Stomach (tissue), 9 donors: ENCODE data around the gene ARSJ. TPM values are rescaled to one million over a fixed set of nuclear protein-coding genes. Genes with fewer than 3 reads are reported as not detected.

Experiments
- DNase-seq, 2 donors: peaks; one replicate each; pipeline versions ENCODE4 v3.0.0 to v3.0.0-alpha.2; 2013 to 2019
- H3K27ac ChIP-seq, 5 donors: fragments of 200-600 bp in 4 of 5; sonication (generic) in 4 of 5; one replicate each; pipeline ENCODE4 v1.5.1; 2013 to 2019; ENCODE audit warnings: mild to moderate bottlenecking in 1 of 5, moderate library complexity in 1 of 5
- H3K27me3 ChIP-seq, 3 donors: fragments of 200-600 bp; sonication (generic); one replicate each; pipeline ENCODE4 v1.5.1; 2017 to 2019; ENCODE audit warnings: mixed run types in 1 of 3
- H3K36me3 ChIP-seq, 4 donors: fragments of 200-600 bp; sonication (generic); 1 replicate in 3 of 4; 2 replicates in 1 of 4; pipeline ENCODE4 v1.5.1; 2016 to 2019
- H3K4me1 ChIP-seq, 4 donors: fragments of 200-600 bp; sonication (generic); one replicate each; pipeline ENCODE4 v1.5.1; 2016 to 2019
- H3K4me3 ChIP-seq, 4 donors: fragments of 200-600 bp; sonication (generic) in 3 of 4; one replicate each; pipeline ENCODE4 v1.5.1; 2016 to 2019; ENCODE audit warnings: mild to moderate bottlenecking in 1 of 4
- H3K9me3 ChIP-seq, 4 donors: fragments of 200-600 bp; sonication (generic); one replicate each; pipeline ENCODE4 v1.5.1; 2016 to 2019
- CTCF ChIP-seq, 7 experiments: fragments of 450-650 bp in 4 of 7; fragments of 200-600 bp in 3 of 7; sonication (generic) in 3 of 7; IDR thresholded peaks; one replicate each; pipeline ENCODE4 v1.5.1; 2016 to 2019; ENCODE audit warnings: antibody characterized with exemption in 7 of 7, control low read depth in 2 of 7, mild to moderate bottlenecking in 1 of 7
- EP300 ChIP-seq: sonication (generic); formaldehyde crosslinking; IDR thresholded peaks from one replicate; pipeline ENCODE4 v1.6.1; 2017; ENCODE audit warnings: antibody characterized with exemption
- POLR2A ChIP-seq, 4 donors: fragments of 450-650 bp; IDR thresholded peaks; one replicate each; pipeline ENCODE4 v1.6.1; 2016; ENCODE audit warnings: antibody characterized with exemption in 4 of 4, control low read depth in 2 of 4, mild to moderate bottlenecking in 1 of 4, moderate library complexity in 1 of 4
- POLR2AphosphoS5 ChIP-seq, 3 donors: sonication (generic); formaldehyde crosslinking; IDR thresholded peaks; one replicate each; pipeline ENCODE4 v1.6.1; 2016; ENCODE audit warnings: antibody characterized with exemption in 3 of 3
- WGBS, 5 donors: extraction: QIAGEN DNeasy Blood & Tissue Kit in 3 of 5; methylation state at CpG; one replicate each; pipeline versions ENCODE4 v1.1.5 to v1.1.7; 2013 to 2018; 5-methylcytosine and 5-hydroxymethylcytosine counted together
- intact Hi-C: fragments of 100-400 bp; cut with DNase I; formaldehyde crosslinking; loops from one replicate; pipeline ENCODE4 v1.15.1; 2023; ENCODE audit warnings: low total_unique reads
- polyA plus RNA-seq, 3 donors: library from polyadenylated mRNA; stranded (reverse); fragments of 200-250 nt; gene quantifications; one replicate each; pipeline ENCODE4 v1.2.3, GENCODE V29; 2013
- total RNA-seq, 5 donors: library from RNA; depleted of rRNA; stranded (reverse); fragments of >200 nt; gene quantifications; one replicate each; pipeline versions ENCODE4 v1.1.0 to v1.2.3, GENCODE V29; 2014 to 2016
- donor health status: healthy with polysubstance abuse.
- donor health status: Bipolar disorder and iron deficiency.
- donor health status: healthy.

ARSJ gene
- total and polyA plus RNA-seq, 8 donors, result 0.92 to 23.3 (median 5.6) TPM

GRCh38 chr4:113874480-113874879 is 105.0 kb downstream of the ARSJ start:
- no peak for TF ChIP-seq CTCF (IDR thresholded peaks at IDR 0.05)
- no peak for TF ChIP-seq POLR2AphosphoS5 (IDR thresholded peaks at IDR 0.05)
- no peak for TF ChIP-seq POLR2A (IDR thresholded peaks at IDR 0.05)
- no peak for TF ChIP-seq EP300
- Histone ChIP-seq H3K27me3 (no peaks in the 10 kb centered on the region), H3K9me3 (no peaks in the 10 kb centered on the region), H3K36me3 (no peaks in the 10 kb centered on the region), H3K4me1 (no peaks in the 10 kb centered on the region), H3K27ac (no peak overlapping the region), H3K4me3 (no peak overlapping the region)
- no peak for DNase-seq
- intact Hi-C loops, result no loop called here
- WGBS, 5 donors, result 87 to 100% (median 91%) methylated on average over 1 of the region's 1 CpG

GRCh38 chr4:113873508-113873907 is 105.9 kb downstream of the ARSJ start:
- TF ChIP-seq POLR2A (IDR thresholded peaks at IDR 0.05) (no peak), POLR2AphosphoS5 (IDR thresholded peaks at IDR 0.05) (no peak), EP300 (no peak), CTCF (IDR thresholded peaks at IDR 0.05) (no peak)

GRCh38 chr4:113872426-113873260 is 106.8 kb downstream of the ARSJ start:
- intact Hi-C loops, result no loop called here
- 84 to 93% (median 89%) methylated on average over 5 of the region's 5 CpGs for WGBS, 5 donors
- H3K27ac ChIP-seq, result no peak overlapping the region
- no peaks in the 10 kb centered on the region for H3K36me3 ChIP-seq
- no peaks in the 10 kb centered on the region for H3K4me1 ChIP-seq
- no peaks in the 10 kb centered on the region for H3K27me3 ChIP-seq
- DNase-seq, result no peak
- H3K9me3 ChIP-seq, result no peaks in the 10 kb centered on the region
- no peak overlapping the region for H3K4me3 ChIP-seq
- TF ChIP-seq POLR2A (IDR thresholded peaks at IDR 0.05), result no peak
- TF ChIP-seq EP300, result no peak
- no peak for TF ChIP-seq CTCF (IDR thresholded peaks at IDR 0.05)
- TF ChIP-seq POLR2AphosphoS5 (IDR thresholded peaks at IDR 0.05), result no peak

More at GRCh38 chr4:113873508-113873907, 105.9 kb downstream of the ARSJ start:
- no peaks in the 10 kb centered on the region for H3K27me3 ChIP-seq
- intact Hi-C loops, result no loop called here
- no peak overlapping the region for H3K27ac ChIP-seq
- no peak overlapping the region for H3K4me3 ChIP-seq
- H3K9me3 ChIP-seq, result no peaks in the 10 kb centered on the region
- DNase-seq, result no peak
- H3K36me3 ChIP-seq, result no peaks in the 10 kb centered on the region
- H3K4me1 ChIP-seq, result no peaks in the 10 kb centered on the region

- H3K4me1 ChIP-seq, result no peaks in the 10 kb centered on the region
- 90 to 100% (median 93%) methylated on average over 1 of the region's 1 CpG for WGBS, 5 donors
- no peak for TF ChIP-seq POLR2AphosphoS5 (IDR thresholded peaks at IDR 0.05)
- TF ChIP-seq POLR2A (IDR thresholded peaks at IDR 0.05), result no peak
- no peak for TF ChIP-seq CTCF (IDR thresholded peaks at IDR 0.05)
- TF ChIP-seq EP300, result no peak
- DNase-seq, result no peak
- no peaks in the 10 kb centered on the region for H3K36me3 ChIP-seq
- H3K4me3 ChIP-seq, result no peak overlapping the region
- intact Hi-C loops, result no loop called here
- no peaks in the 10 kb centered on the region for H3K9me3 ChIP-seq
- no peak overlapping the region for H3K27ac ChIP-seq
- H3K27me3 ChIP-seq, result no peaks in the 10 kb centered on the region
Observed at GRCh38 chr4:113871080-113871479, 108.4 kb downstream of the ARSJ start.
